ENCODE data around the gene RAB13. TPM values are rescaled to one million over a fixed set of nuclear protein-coding genes. Genes with fewer than 3 reads are reported as not detected.

The RAB13 gene
- total and polyA plus RNA-seq, 2 of the 8 experiments (the other 6 are each of a cell fraction or from before 2014, with no cell fraction given), result 70.5 to 157 TPM

GRCh38 chr1:153933430-153933829, 52.7 kb downstream of the RAB13 start:
- no peak for TF ChIP-seq EZH2 (IDR thresholded peaks at IDR 0.05; ENCODE audit: low read depth, low read length, severe bottlenecking)
- no peak for TF ChIP-seq HDAC6 (IDR thresholded peaks at IDR 0.05; ENCODE audit: low read depth, low read length)
- TF ChIP-seq RFX5 (IDR thresholded peaks at IDR 0.05; ENCODE audit: borderline replicate concordance, low read depth, low read length), result no peak
- TF ChIP-seq JUND (IDR thresholded peaks at IDR 0.05; ENCODE audit: low read length), result no peak
- TF ChIP-seq NANOG (IDR thresholded peaks at IDR 0.05; ENCODE audit: insufficient read depth, low read depth, low read length, poor library complexity, severe bottlenecking), result no peak
- no peak for TF ChIP-seq KDM4A (IDR thresholded peaks at IDR 0.05; ENCODE audit: low read depth, low read length, severe bottlenecking)
- no peak for TF ChIP-seq SUZ12 (IDR thresholded peaks at IDR 0.05; ENCODE audit: low read length)
- no peak for TF ChIP-seq ATF3 (IDR thresholded peaks at IDR 0.05; ENCODE audit: insufficient read depth, low read depth, low read length)
- TF ChIP-seq POLR2A (IDR thresholded peaks at IDR 0.05; ENCODE audit: control extremely low read depth in 1 of 2, low read depth in 2 of 2, low read length in 2 of 2), result no peak
- no peak for TF ChIP-seq CEBPB (IDR thresholded peaks at IDR 0.05; ENCODE audit: low read depth, low read length)
- no peak for TF ChIP-seq CHD1 (IDR thresholded peaks at IDR 0.05; ENCODE audit: low read depth, low read length)
- TF ChIP-seq BRCA1 (IDR thresholded peaks at IDR 0.05; ENCODE audit: low read depth, low read length), result no peak
- TF ChIP-seq SP4 (IDR thresholded peaks at IDR 0.05; ENCODE audit: low read length), result no peak

More at GRCh38 chr1:153933430-153933829, 52.7 kb downstream of the RAB13 start:
- peaks cover 0 to 11% of the 10 kb centered on the region in 2 experiments for H4K20me1 ChIP-seq (replicated peaks in 1 of 2; ENCODE audit: control insufficient read depth in 1 of 2, insufficient read depth in 2 of 2, low read length in 2 of 2)
- H3K36me3 ChIP-seq (ENCODE audit: control insufficient read depth in 2 of 4, insufficient read depth in 4 of 4, low read length in 3 of 4), result peaks cover 12 to 57% (median 45%) of the 10 kb centered on the region in 4 experiments
- H3K9me3 ChIP-seq (ENCODE audit: insufficient read depth in 2 of 2, low read depth in 1 of 2, low read length in 1 of 2), result no peaks in the 10 kb centered on the region
- no peaks in the 10 kb centered on the region for H3K4me1 ChIP-seq (replicated peaks in 1 of 4; ENCODE audit: control insufficient read depth in 3 of 4, insufficient read depth in 4 of 4, low read length in 3 of 4)
- ChIA-PET POLR2A (ENCODE audit: partially characterized antibody) (interaction anchor here (0.8 to 3.7 kb wide), 5 partner anchors 12 to 57 kb away, joined by 3 to 24 read pairs (median 7); partner anchors contain the start of genes DENND4B, RPS27 and SLC39A1), CTCF (ENCODE audit: partially characterized antibody) (no interaction called here)
- no peak overlapping the region for H3K56ac ChIP-seq (replicated peaks; ENCODE audit: insufficient read length, low read depth, low read length)
- no peak overlapping the region for H3K23ac ChIP-seq (ENCODE audit: insufficient read length)
- DNase-seq (ENCODE audit: low read depth in 1 of 2, low spot score in 2 of 2), result no peak
- H3K9ac ChIP-seq (replicated peaks in 1 of 4; ENCODE audit: extremely low read depth in 1 of 4, low read depth in 3 of 4, low read length in 3 of 4), result no peak overlapping the region
- H3K27ac ChIP-seq (ENCODE audit: low read depth, low read length), result no peak overlapping the region
- H2BK5ac ChIP-seq (ENCODE audit: low read depth, low read length), result no peak overlapping the region
- H2AK5ac ChIP-seq (ENCODE audit: low read depth, low read length), result no peak overlapping the region
- no peak overlapping the region for H3K14ac ChIP-seq (ENCODE audit: insufficient read length)
- 91% methylated on average over 12 of the region's 14 CpGs; no CpG with 5 or more reads in 1 of the 2 experiments for WGBS, 2 experiments (ENCODE audit: extremely low coverage in 1 of 2, insufficient coverage in 1 of 2, insufficient read length in 1 of 2, insufficient replicate concordance in 2 of 2, low coverage in 1 of 2, low lambda C conversion rate in 2 of 2, missing lambda C conversion rate in 1 of 2)
- H3K4ac ChIP-seq (replicated peaks; ENCODE audit: insufficient read length, low read depth, low read length), result no peak overlapping the region
- H2BK120ac ChIP-seq (replicated peaks; ENCODE audit: low read depth, low read length), result no peak overlapping the region
- no peak overlapping the region for H2AFZ ChIP-seq (ENCODE audit: low read length)
- FAIRE-seq, result no peak
- H3K18ac ChIP-seq (ENCODE audit: extremely low read depth, low read length), result no peak overlapping the region
- no peak overlapping the region for H3K4me3 ChIP-seq (ENCODE audit: extremely low read depth in 1 of 4, insufficient read depth in 2 of 4, low read depth in 3 of 4, low read length in 4 of 4)
- no peaks in the 10 kb centered on the region for H3K79me2 ChIP-seq (ENCODE audit: control insufficient read depth in 1 of 2, insufficient read depth in 2 of 2, low read length in 2 of 2)
- no peak overlapping the region for H4K5ac ChIP-seq (ENCODE audit: insufficient read length, low read depth, low read length)
- H3K4me2 ChIP-seq (ENCODE audit: insufficient read depth in 1 of 2, low read depth in 2 of 2, low read length in 2 of 2), result no peak overlapping the region
- H2BK20ac ChIP-seq (ENCODE audit: low read length), result no peak overlapping the region
- no peaks in the 10 kb centered on the region; the same call in 1 of the 2 replicates for H3K23me2 ChIP-seq (ENCODE audit: low read depth, low read length)
- H3K27me3 ChIP-seq (replicated peaks in 1 of 4; ENCODE audit: control insufficient read depth in 3 of 4, extremely low read depth in 1 of 4, insufficient read depth in 3 of 4, low read length in 3 of 4), result no peaks in the 10 kb centered on the region
- H3K79me1 ChIP-seq (ENCODE audit: low read depth, low read length), result no peaks in the 10 kb centered on the region; the same call in 1 of the 2 replicates
- H2BK15ac ChIP-seq (ENCODE audit: low read length), result no peak overlapping the region
- H4K91ac ChIP-seq (replicated peaks; ENCODE audit: insufficient read length, low read length), result no peak overlapping the region
- no peak overlapping the region for H2BK12ac ChIP-seq (ENCODE audit: low read depth, low read length)
- H4K8ac ChIP-seq (ENCODE audit: extremely low read depth, insufficient read depth, low read length), result no peak overlapping the region

Data from H1 (cell line).